Endothelial cell of umbilical vein (primary cell): ENCODE data around the gene POU6F2.

Experiments
- EZH2 ChIP-seq: IDR thresholded peaks from 2 replicates; pipeline ENCODE4 v1.6.1; 2012; ENCODE audit warnings: borderline replicate concordance, low read depth, mild to moderate bottlenecking, moderate library complexity, low read length, inconsistent platforms; ENCODE audit not compliant: severe bottlenecking
- FOS ChIP-seq: IDR thresholded peaks from 2 replicates; pipeline ENCODE4 v1.6.1; 2011; ENCODE audit warnings: mild to moderate bottlenecking, low read length, moderate library complexity, borderline replicate concordance; ENCODE audit not compliant: insufficient read depth
- GATA2 ChIP-seq: IDR thresholded peaks from 2 replicates; pipeline ENCODE4 v1.7.0; 2011; ENCODE audit warnings: low read depth, mild to moderate bottlenecking, moderate library complexity, mixed read lengths, low read length; ENCODE audit not compliant: insufficient read length, insufficient read depth
- JUN ChIP-seq: IDR thresholded peaks from 2 replicates; pipeline ENCODE4 v1.6.1; 2011; ENCODE audit warnings: borderline replicate concordance, low read depth; ENCODE audit not compliant: insufficient read length, insufficient read depth
- MYC ChIP-seq: IDR thresholded peaks from one replicate; pipeline ENCODE4 v1.6.1; 2011; ENCODE audit warnings: mild to moderate bottlenecking, low read depth, low read length
- POLR2A ChIP-seq: IDR thresholded peaks from 2 replicates; pipeline ENCODE4 v1.6.1; 2012; ENCODE audit warnings: low read depth, mild to moderate bottlenecking, control low read depth, low read length
- POLR2AphosphoS5 ChIP-seq: IDR thresholded peaks from 2 replicates; pipeline ENCODE4 v1.6.1; 2012; ENCODE audit warnings: low read depth, mild to moderate bottlenecking, control low read depth, low read length, moderate library complexity; ENCODE audit not compliant: insufficient read depth
- TF ChIP-seq, protein P1 (sequence below), 2 donors: IDR thresholded peaks; 1 replicate in 1 of 2; 2 replicates in 1 of 2; pipeline ENCODE4 v1.5.1; 2011; ENCODE audit warnings: low read length in 2 of 2, mild to moderate bottlenecking in 2 of 2, moderate library complexity in 2 of 2, control low read depth in 1 of 2, inconsistent platforms in 1 of 2, low read depth in 1 of 2; ENCODE audit not compliant: insufficient read depth in 1 of 2; ENCODE audit errors: extremely low read depth in 1 of 2
- TF ChIP-seq, protein P2 (sequence below): IDR thresholded peaks from 2 replicates; pipeline ENCODE4 v1.6.1; 2011; ENCODE audit not compliant: insufficient read depth, insufficient read length

DNA sequence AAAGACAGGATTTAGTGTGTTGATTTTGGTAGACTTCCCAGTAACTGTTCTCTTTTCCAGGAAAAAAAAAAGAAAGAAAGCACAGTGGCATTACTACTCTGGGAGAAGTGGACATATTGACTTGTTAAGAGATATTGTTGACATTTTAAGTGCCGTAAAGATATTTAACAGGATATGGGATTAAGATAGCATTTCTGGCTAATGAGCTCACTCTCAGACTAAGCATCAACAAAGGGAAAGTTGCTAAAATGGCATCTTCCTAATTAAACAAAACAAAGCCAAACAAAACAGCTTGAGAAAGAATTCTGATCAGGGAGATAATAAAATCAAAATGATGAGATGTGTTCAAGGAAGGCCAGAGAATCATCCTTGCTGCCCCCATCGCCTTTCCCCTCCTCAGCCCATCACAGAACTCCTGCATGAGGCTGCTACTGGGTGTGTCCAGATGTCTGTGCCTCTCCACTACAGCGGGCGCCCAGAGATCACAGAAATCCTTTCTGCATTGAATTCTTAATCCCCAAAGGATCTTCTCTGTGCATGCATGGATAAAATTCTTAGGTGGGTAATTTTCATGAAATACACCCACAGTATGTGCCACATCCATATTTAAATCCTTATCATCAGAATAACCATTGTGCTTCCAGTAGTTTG lies 270.5 kb downstream of the POU6F2 start:
- TF ChIP-seq, protein P1, sequence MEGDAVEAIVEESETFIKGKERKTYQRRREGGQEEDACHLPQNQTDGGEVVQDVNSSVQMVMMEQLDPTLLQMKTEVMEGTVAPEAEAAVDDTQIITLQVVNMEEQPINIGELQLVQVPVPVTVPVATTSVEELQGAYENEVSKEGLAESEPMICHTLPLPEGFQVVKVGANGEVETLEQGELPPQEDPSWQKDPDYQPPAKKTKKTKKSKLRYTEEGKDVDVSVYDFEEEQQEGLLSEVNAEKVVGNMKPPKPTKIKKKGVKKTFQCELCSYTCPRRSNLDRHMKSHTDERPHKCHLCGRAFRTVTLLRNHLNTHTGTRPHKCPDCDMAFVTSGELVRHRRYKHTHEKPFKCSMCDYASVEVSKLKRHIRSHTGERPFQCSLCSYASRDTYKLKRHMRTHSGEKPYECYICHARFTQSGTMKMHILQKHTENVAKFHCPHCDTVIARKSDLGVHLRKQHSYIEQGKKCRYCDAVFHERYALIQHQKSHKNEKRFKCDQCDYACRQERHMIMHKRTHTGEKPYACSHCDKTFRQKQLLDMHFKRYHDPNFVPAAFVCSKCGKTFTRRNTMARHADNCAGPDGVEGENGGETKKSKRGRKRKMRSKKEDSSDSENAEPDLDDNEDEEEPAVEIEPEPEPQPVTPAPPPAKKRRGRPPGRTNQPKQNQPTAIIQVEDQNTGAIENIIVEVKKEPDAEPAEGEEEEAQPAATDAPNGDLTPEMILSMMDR (IDR thresholded peaks at IDR 0.05; ENCODE audit: extremely low read depth in 1 of 2, insufficient read depth in 1 of 2, low read depth in 1 of 2, low read length in 2 of 2) = no peak
- no peak for TF ChIP-seq POLR2A
- no peak for TF ChIP-seq GATA2
- TF ChIP-seq EZH2 = no peak
- no peak for TF ChIP-seq POLR2AphosphoS5
- TF ChIP-seq, protein P2, sequence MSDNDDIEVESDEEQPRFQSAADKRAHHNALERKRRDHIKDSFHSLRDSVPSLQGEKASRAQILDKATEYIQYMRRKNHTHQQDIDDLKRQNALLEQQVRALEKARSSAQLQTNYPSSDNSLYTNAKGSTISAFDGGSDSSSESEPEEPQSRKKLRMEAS = no peak
- TF ChIP-seq JUN = no peak
- no peak for TF ChIP-seq FOS
- TF ChIP-seq MYC = no peak
